H1 (cell line): ENCODE measurements around the gene TNS1. TPM values are rescaled to one million over a fixed set of nuclear protein-coding genes. Genes with fewer than 3 reads are reported as not detected.

ENCODE experiments used
- CTCF ChIA-PET: fragments of 300-600 bp; sonication (Branson Sonifier 250); formaldehyde crosslinking; loops from one replicate; lab custom pipeline; 2021; ENCODE audit not compliant: partially characterized antibody; lab: Charles Lee
- POLR2A ChIA-PET: fragments of 300-600 bp; sonication (Branson Sonifier 250); formaldehyde crosslinking; loops from one replicate; lab custom pipeline; 2021; ENCODE audit warnings: inconsistent platforms; ENCODE audit not compliant: partially characterized antibody; lab: Charles Lee
- DNase-seq, 2 experiments: peaks; one replicate each; pipeline versions ENCODE4 v3.0.0 to v3.0.0-alpha.2; 2010 to 2022; ENCODE audit warnings: low spot score in 2 of 2, low read depth in 1 of 2, mixed read lengths in 1 of 2
- FAIRE-seq: peaks from 2 replicates; lab custom pipeline; 2011; peaks lifted over from hg19 to GRCh38; lab: Jason Lieb, UNC
- H2AFZ ChIP-seq: 2 replicates; pipeline ENCODE4 v1.8.1; 2012; ENCODE audit warnings: low read length, inconsistent platforms
- H2AK5ac ChIP-seq: 2 replicates; pipeline ENCODE4 v1.6.1; 2013; ENCODE audit warnings: low read depth, low read length
- H2BK120ac ChIP-seq: replicated peaks from 2 replicates; pipeline ENCODE3; 2013; ENCODE audit warnings: low read depth, low read length, inconsistent platforms
- H2BK12ac ChIP-seq: 2 replicates; pipeline ENCODE4 v1.6.1; 2013; ENCODE audit warnings: low read depth, low read length
- H2BK15ac ChIP-seq: 2 replicates; pipeline ENCODE4 v1.6.1; 2013; ENCODE audit warnings: low read length
- H2BK20ac ChIP-seq: 2 replicates; pipeline ENCODE4 v1.6.1; 2013; ENCODE audit warnings: low read length
- H2BK5ac ChIP-seq: 2 replicates; pipeline ENCODE4 v1.6.1; 2013; ENCODE audit warnings: low read depth, low read length
- H3K14ac ChIP-seq: 2 replicates; pipeline ENCODE4 v1.6.1; 2013; ENCODE audit warnings: inconsistent platforms; ENCODE audit not compliant: insufficient read length
- H3K18ac ChIP-seq: 2 replicates; pipeline ENCODE4 v1.6.1; 2013; ENCODE audit warnings: low read length; ENCODE audit errors: extremely low read depth
- H3K23ac ChIP-seq: 2 replicates; pipeline ENCODE4 v1.6.1; 2013; ENCODE audit warnings: inconsistent platforms; ENCODE audit not compliant: insufficient read length
- H3K23me2 ChIP-seq: 2 replicates; pipeline ENCODE4 v1.6.1; 2013; ENCODE audit warnings: low read depth, low read length
- H3K27ac ChIP-seq: 2 replicates; pipeline ENCODE4 v1.6.1; 2011; ENCODE audit warnings: low read depth, low read length, inconsistent platforms
- H3K27me3 ChIP-seq, 4 experiments: replicated peaks in 1 of 4; 1 replicate in 1 of 4; 2 replicates in 3 of 4; pipeline versions ENCODE4 v1.6.1 to v1.8.1; 2011 to 2013; ENCODE audit warnings: low read length in 3 of 4, mild to moderate bottlenecking in 3 of 4, inconsistent platforms in 2 of 4, mixed read lengths in 2 of 4, moderate library complexity in 1 of 4; ENCODE audit not compliant: control insufficient read depth in 3 of 4, insufficient read depth in 3 of 4; ENCODE audit errors: extremely low read depth in 1 of 4
- H3K36me3 ChIP-seq, 4 experiments: 2 replicates each; pipeline versions ENCODE4 v1.6.1 to v1.8.1; 2011 to 2013; ENCODE audit warnings: mild to moderate bottlenecking in 4 of 4, low read length in 3 of 4, moderate library complexity in 2 of 4, control low read depth in 1 of 4, inconsistent platforms in 1 of 4; ENCODE audit not compliant: insufficient read depth in 4 of 4, control insufficient read depth in 2 of 4
- H3K4ac ChIP-seq: replicated peaks from 2 replicates; pipeline ENCODE3; 2013; ENCODE audit warnings: low read length, low read depth, mixed read lengths, inconsistent platforms; ENCODE audit not compliant: insufficient read length
- H3K4me1 ChIP-seq, 4 experiments: replicated peaks in 1 of 4; 1 replicate in 1 of 4; 2 replicates in 3 of 4; pipeline versions ENCODE4 v1.6.1 to v1.8.1; 2011 to 2013; ENCODE audit warnings: low read length in 3 of 4, inconsistent platforms in 2 of 4, mixed read lengths in 1 of 4; ENCODE audit not compliant: insufficient read depth in 4 of 4, control insufficient read depth in 3 of 4
- H3K4me2 ChIP-seq, 2 experiments: 2 replicates each; pipeline versions ENCODE4 v1.6.1 to v1.8.1; 2011 to 2013; ENCODE audit warnings: low read depth in 2 of 2, low read length in 2 of 2, control low read depth in 1 of 2, inconsistent platforms in 1 of 2, mild to moderate bottlenecking in 1 of 2; ENCODE audit not compliant: insufficient read depth in 1 of 2
- H3K4me3 ChIP-seq, 4 experiments: fragments of 200-600, 300-600 bp in 1 of 4; sonication (generic), shearing (Covaris generic), sonication (Bioruptor Twin) in 1 of 4; 2 replicates each; pipeline versions ENCODE4 v1.5.1 to v1.8.1; 2011 to 2016; ENCODE audit warnings: low read length in 4 of 4, low read depth in 3 of 4, control low read depth in 2 of 4, inconsistent platforms in 2 of 4, mild to moderate bottlenecking in 2 of 4, mixed read lengths in 1 of 4, moderate library complexity in 1 of 4; ENCODE audit not compliant: insufficient read depth in 2 of 4; ENCODE audit errors: extremely low read depth in 1 of 4
- H3K56ac ChIP-seq: replicated peaks from 2 replicates; pipeline ENCODE3; 2013; ENCODE audit warnings: low read depth, mild to moderate bottlenecking, mixed read lengths, low read length, inconsistent platforms; ENCODE audit not compliant: insufficient read length
- H3K79me1 ChIP-seq: 2 replicates; pipeline ENCODE4 v1.6.1; 2013; ENCODE audit warnings: low read depth, low read length, control low read depth
- H3K79me2 ChIP-seq, 2 experiments: 2 replicates each; pipeline versions ENCODE4 v1.6.1 to v1.8.1; 2012 to 2013; ENCODE audit warnings: low read length in 2 of 2, mild to moderate bottlenecking in 2 of 2, inconsistent platforms in 1 of 2; ENCODE audit not compliant: insufficient read depth in 2 of 2, control insufficient read depth in 1 of 2
- H3K9ac ChIP-seq, 4 experiments: replicated peaks in 1 of 4; 1 replicate in 1 of 4; 2 replicates in 3 of 4; pipeline versions ENCODE4 v1.6.1 to v1.8.1; 2011 to 2013; ENCODE audit warnings: low read depth in 3 of 4, low read length in 3 of 4, control low read depth in 2 of 4, mild to moderate bottlenecking in 2 of 4, moderate library complexity in 2 of 4, inconsistent platforms in 1 of 4; ENCODE audit errors: extremely low read depth in 1 of 4
- H3K9me3 ChIP-seq, 2 experiments: 2 replicates each; pipeline versions ENCODE4 v1.6.1 to v1.8.1; 2012 to 2013; ENCODE audit warnings: mild to moderate bottlenecking in 2 of 2, moderate library complexity in 2 of 2, control low read depth in 1 of 2, inconsistent platforms in 1 of 2, low read depth in 1 of 2, low read length in 1 of 2, mixed read lengths in 1 of 2; ENCODE audit not compliant: insufficient read depth in 2 of 2
- H4K20me1 ChIP-seq, 2 experiments: replicated peaks in 1 of 2; 2 replicates each; pipeline versions ENCODE3 to v1.8.1; 2011 to 2013; ENCODE audit warnings: inconsistent platforms in 2 of 2, low read length in 2 of 2, mild to moderate bottlenecking in 1 of 2; ENCODE audit not compliant: insufficient read depth in 2 of 2, control insufficient read depth in 1 of 2
- H4K5ac ChIP-seq: 2 replicates; pipeline ENCODE4 v1.6.1; 2013; ENCODE audit warnings: low read length, low read depth, mixed read lengths, inconsistent platforms; ENCODE audit not compliant: insufficient read length
- H4K8ac ChIP-seq: 2 replicates; pipeline ENCODE4 v1.8.0; 2013; ENCODE audit warnings: mild to moderate bottlenecking, moderate library complexity, low read length, inconsistent platforms; ENCODE audit not compliant: insufficient read depth; ENCODE audit errors: extremely low read depth
- H4K91ac ChIP-seq: replicated peaks from 2 replicates; pipeline ENCODE3; 2013; ENCODE audit warnings: low read length, mixed read lengths, inconsistent platforms; ENCODE audit not compliant: insufficient read length
- ATF3 ChIP-seq: IDR thresholded peaks from 2 replicates; pipeline ENCODE4 v1.6.1; 2011; ENCODE audit warnings: low read depth, mild to moderate bottlenecking, low read length; ENCODE audit not compliant: insufficient read depth
- CHD1 ChIP-seq: IDR thresholded peaks from 2 replicates; pipeline ENCODE4 v1.6.1; 2012; ENCODE audit warnings: low read depth, low read length, improper control_type of control experiment
- CTBP2 ChIP-seq: IDR thresholded peaks from 2 replicates; pipeline ENCODE4 v1.7.0; 2011; ENCODE audit warnings: borderline replicate concordance, mild to moderate bottlenecking, moderate library complexity, mixed read lengths, low read length; ENCODE audit not compliant: insufficient read depth, insufficient read length
- GABPA ChIP-seq: IDR thresholded peaks from 2 replicates; pipeline ENCODE4 v1.6.1; 2011; ENCODE audit warnings: mild to moderate bottlenecking, low read length, moderate library complexity, borderline replicate concordance; ENCODE audit not compliant: insufficient read depth
- KDM4A ChIP-seq: IDR thresholded peaks from one replicate; pipeline ENCODE4 v1.7.1; 2012; ENCODE audit warnings: low read depth, mild to moderate bottlenecking, moderate library complexity, low read length, inconsistent platforms; ENCODE audit not compliant: severe bottlenecking
- RFX5 ChIP-seq: IDR thresholded peaks from 2 replicates; pipeline ENCODE4 v1.6.1; 2011; ENCODE audit warnings: low read depth, low read length, improper control_type of control experiment, borderline replicate concordance
- SAP30 ChIP-seq: fragments of 300-600 bp; sonication (generic); IDR thresholded peaks from 2 replicates; pipeline ENCODE4 v1.7.1; 2012; ENCODE audit warnings: low read length, moderate library complexity, mild to moderate bottlenecking, inconsistent platforms; ENCODE audit not compliant: insufficient read depth, insufficient replicate concordance
- SIN3A ChIP-seq, 2 experiments: IDR thresholded peaks in 1 of 2; conservative IDR thresholded peaks in 1 of 2; 2 replicates each; pipeline ENCODE4 v1.6.1; 2011 to 2012; ENCODE audit warnings: low read length in 2 of 2, improper control_type of control experiment in 1 of 2, low read depth in 1 of 2, mild to moderate bottlenecking in 1 of 2
- TEAD4 ChIP-seq: IDR thresholded peaks from 2 replicates; pipeline ENCODE4 v1.6.1; 2012; ENCODE audit warnings: low read depth, low read length, inconsistent platforms, mixed read lengths
- USF2 ChIP-seq: IDR thresholded peaks from 2 replicates; pipeline ENCODE4 v1.6.1; 2011; ENCODE audit warnings: low read length, improper control_type of control experiment
- WGBS, 2 experiments: shearing (Covaris generic) in 1 of 2; methylation state at CpG; one replicate each; pipeline versions ENCODE4 v1.1.6 to v1.1.7; 2013 to 2015; ENCODE audit warnings: low lambda C conversion rate in 2 of 2, mixed read lengths in 2 of 2, inconsistent platforms in 1 of 2, low coverage in 1 of 2, missing lambda C conversion rate in 1 of 2; ENCODE audit not compliant: insufficient replicate concordance in 2 of 2, insufficient coverage in 1 of 2, insufficient read length in 1 of 2; ENCODE audit errors: extremely low coverage in 1 of 2, missing lambda C conversion rate in 1 of 2; 5-methylcytosine and 5-hydroxymethylcytosine counted together
- polyA plus RNA-seq, 7 experiments: library from polyadenylated mRNA; depleted of rRNA in 3 of 7; stranded (reverse) in 5 of 7; unstranded in 2 of 7; fragments of >200 nt in 5 of 7; fragments of 200-250 nt in 2 of 7; gene quantifications; 1 replicate in 5 of 7; 2 replicates in 1 of 7; 4 replicates in 1 of 7; pipeline versions ENCODE4 v1.2.1 to v1.2.3, GENCODE V29; 2011 to 2013; ENCODE audit warnings: missing spikeins in 2 of 7, mixed read lengths in 2 of 7
- total RNA-seq: library from RNA; stranded (reverse); fragmentation: NEBNext Ultra II Directional; extraction: Animal tissue kit (Norgen Biotek cat#: 25700); gene quantifications from 2 replicates; pipeline ENCODE4 v1.2.1, GENCODE V29; 2021

TNS1 gene
- total and polyA plus RNA-seq, 2 of the 8 experiments (the other 6 are each of a cell fraction or from before 2014, with no cell fraction given) = 1.5 to 5.1 TPM

GRCh38 chr2:217907266-217907665 lies 95.5 kb downstream of the TNS1 start:
- Histone ChIP-seq H3K23me2 (peaks cover 1% of the 10 kb centered on the region; the same call in 1 of the 2 replicates), H3K4me1 (peaks cover 0 to 8% (median 6%) of the 10 kb centered on the region in 4 experiments; a peak in 6 of 7 replicates), H2AK5ac (no peak overlapping the region), H3K14ac (no peak overlapping the region), H2BK120ac (no peak overlapping the region), H2BK15ac (no peak overlapping the region), H3K9me3 (no peaks in the 10 kb centered on the region), H4K20me1 (no peaks in the 10 kb centered on the region), H3K4ac (no peak overlapping the region), H4K5ac (no peak overlapping the region), H2BK20ac (no peak overlapping the region), H2AFZ (no peak overlapping the region), H2BK12ac (no peak overlapping the region), H3K36me3 (no peaks in the 10 kb centered on the region), H2BK5ac (no peak overlapping the region), H3K79me1 (no peaks in the 10 kb centered on the region), H3K56ac (no peak overlapping the region), H3K27me3 (no peaks in the 10 kb centered on the region; a peak in 1 of 7 replicates), H4K91ac (no peak overlapping the region), H3K18ac (no peak overlapping the region), H3K27ac (no peak overlapping the region), H3K23ac (no peak overlapping the region), H3K4me2 (no peak overlapping the region), H3K9ac (no peak overlapping the region), H3K79me2 (no peaks in the 10 kb centered on the region), H3K4me3 (no peak overlapping the region), H4K8ac (no peak overlapping the region)
- no peak for DNase-seq
- CTCF ChIA-PET = interaction anchor here (1.3 to 14.9 kb wide), 4 partner anchors 10 to 118 kb away, joined by 3 to 207 read pairs (median 9); no protein-coding TSS in a partner anchor
- 98% methylated on average over 3 of the region's 3 CpGs; no CpG with 5 or more reads in 1 of the 2 experiments for WGBS, 2 experiments
- no peak for FAIRE-seq
- POLR2A ChIA-PET = no interaction called here
- TF ChIP-seq ATF3 (no peak), CHD1 (no peak), TEAD4 (no peak), KDM4A (no peak), RFX5 (no peak), GABPA (no peak), CTBP2 (no peak), SAP30 (no peak), SIN3A (conservative IDR thresholded peaks at IDR 0.05 in 1 of 2, IDR thresholded peaks at IDR 0.05 in 1 of 2; ENCODE audit: low read depth in 1 of 2, low read length in 2 of 2) (no peak), USF2 (no peak)
